NCI-H1694 (cell line): Measurements from ENCODE around the gene FHL1.

Experiments
- DNase-seq: peaks from one replicate; lab custom pipeline; 2025; lab: John Stamatoyannopoulos, UW

The FHL1 gene

GRCh38 chrX:136189222-136189621, 41.9 kb downstream of the FHL1 start:
- DNase-seq = no peak

- DNase-seq = no peak
These were observed 42.8 kb downstream of the FHL1 start for GRCh38 chrX:136190038-136190713.

DNA sequence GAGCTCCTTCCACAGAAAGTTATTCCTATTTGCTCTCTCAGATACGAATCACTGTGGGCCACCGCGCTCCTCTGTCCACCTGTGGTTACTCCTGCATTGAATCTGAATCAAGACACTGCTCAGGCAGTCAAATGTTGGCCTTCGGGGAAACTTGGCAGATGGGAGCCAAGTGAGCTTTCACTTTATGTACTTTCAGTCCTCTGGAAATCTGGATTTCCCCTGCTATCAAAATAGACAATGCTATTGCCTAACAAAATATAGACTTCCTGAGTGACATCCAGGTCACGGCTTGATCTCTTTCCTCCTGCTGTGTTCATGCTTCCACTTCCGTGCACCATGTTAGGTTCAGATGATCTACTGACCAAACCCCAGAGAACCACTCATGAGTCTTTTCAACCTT, 43.8 kb downstream of the FHL1 start:
- no peak for DNase-seq

GRCh38 chrX:136192135-136192534, 44.8 kb downstream of the FHL1 start:
- DNase-seq = no peak

DNA sequence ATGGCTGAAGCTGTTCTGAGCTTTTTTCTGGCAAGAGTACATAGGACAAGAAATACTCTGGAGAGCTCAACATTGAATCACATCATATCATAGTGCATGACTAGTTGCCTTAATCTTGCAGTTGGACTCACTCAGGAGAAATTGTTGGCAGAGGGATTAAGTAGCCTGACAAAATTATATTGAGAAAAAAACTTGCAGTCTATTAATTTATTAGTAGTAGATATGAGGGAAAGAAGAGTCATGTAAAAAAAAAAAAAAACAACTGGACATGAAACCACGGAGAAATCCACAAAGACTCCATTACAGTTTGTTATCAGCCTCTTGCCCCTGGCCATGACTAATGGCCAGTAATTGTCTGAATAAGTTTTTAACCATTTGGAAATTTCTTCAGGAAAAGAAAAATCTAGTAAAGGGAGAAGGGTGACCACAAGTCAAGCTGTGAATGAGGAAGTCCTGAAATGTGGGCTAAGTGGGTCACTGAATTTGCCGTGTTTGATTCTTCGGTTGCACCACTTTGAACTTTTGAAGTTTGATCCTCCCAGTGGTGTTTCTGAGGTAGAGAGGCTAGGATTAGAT, 45.6 kb downstream of the FHL1 start:
- no peak for DNase-seq

DNA sequence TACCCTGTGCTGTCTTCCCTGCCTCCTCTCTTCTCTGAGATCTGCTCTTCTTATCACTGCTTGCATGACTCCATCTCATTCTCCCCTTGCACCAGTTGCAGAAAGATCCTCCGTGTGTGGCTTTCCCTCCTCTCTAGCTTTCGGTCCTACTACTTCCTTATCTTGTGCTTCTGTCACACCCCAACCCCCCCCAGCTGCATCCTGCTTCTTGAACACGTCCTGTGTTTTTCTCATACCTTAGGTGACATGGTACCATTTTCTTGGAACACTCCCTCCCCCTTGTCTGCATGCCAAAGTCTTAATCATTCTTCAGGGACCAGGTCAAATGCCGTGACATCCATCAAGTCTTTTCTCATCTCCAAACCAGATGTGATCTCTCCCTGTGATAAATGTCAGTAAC, 46.4 kb downstream of the FHL1 start:
- no peak for DNase-seq

- no peak for DNase-seq
These were observed 47.2 kb downstream of the FHL1 start for GRCh38 chrX:136194536-136194935.

GRCh38 chrX:136195247-136195646, 47.9 kb downstream of the FHL1 start:
- DNase-seq = no peak

- DNase-seq = no peak
These were observed 49.4 kb downstream of the FHL1 start for GRCh38 chrX:136196691-136197155.

DNA sequence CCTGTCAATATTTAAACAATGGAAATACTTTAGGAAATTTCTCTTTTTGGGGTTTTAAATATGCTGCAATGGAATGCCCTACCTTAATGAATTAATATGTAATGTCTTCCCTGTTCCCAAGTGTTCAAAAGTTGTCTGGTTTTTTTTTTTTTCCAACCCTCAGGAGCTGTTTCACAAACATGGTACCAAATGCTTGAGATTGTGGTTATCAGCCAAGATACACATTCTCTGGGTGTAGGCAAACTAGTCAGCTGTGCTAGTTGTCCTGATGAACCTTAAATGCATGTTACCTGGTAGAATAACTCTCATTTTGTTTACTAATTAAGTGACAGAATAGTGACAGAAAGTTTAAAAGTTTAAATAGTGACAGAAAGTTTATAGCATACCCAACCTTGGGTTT, 50.7 kb downstream of the FHL1 start:
- DNase-seq = no peak

GRCh38 chrX:136198678-136199243, 51.4 kb downstream of the FHL1 start:
- DNase-seq = no peak

- no peak for DNase-seq
These were observed 52.0 kb downstream of the FHL1 start for GRCh38 chrX:136199365-136199764.

- no peak for DNase-seq
These were observed 53.1 kb downstream of the FHL1 start for GRCh38 chrX:136200466-136200865.

GRCh38 chrX:136201601-136202000, 54.3 kb downstream of the FHL1 start:
- DNase-seq = no peak

- DNase-seq = no peak
These were observed 55.6 kb downstream of the FHL1 start for GRCh38 chrX:136202889-136203288.

GRCh38 chrX:136203438-136203837, 56.1 kb downstream of the FHL1 start:
- DNase-seq = no peak

GRCh38 chrX:136203951-136204350, 56.6 kb downstream of the FHL1 start:
- no peak for DNase-seq

GRCh38 chrX:136204571-136204970, 57.2 kb downstream of the FHL1 start:
- DNase-seq = no peak

DNA sequence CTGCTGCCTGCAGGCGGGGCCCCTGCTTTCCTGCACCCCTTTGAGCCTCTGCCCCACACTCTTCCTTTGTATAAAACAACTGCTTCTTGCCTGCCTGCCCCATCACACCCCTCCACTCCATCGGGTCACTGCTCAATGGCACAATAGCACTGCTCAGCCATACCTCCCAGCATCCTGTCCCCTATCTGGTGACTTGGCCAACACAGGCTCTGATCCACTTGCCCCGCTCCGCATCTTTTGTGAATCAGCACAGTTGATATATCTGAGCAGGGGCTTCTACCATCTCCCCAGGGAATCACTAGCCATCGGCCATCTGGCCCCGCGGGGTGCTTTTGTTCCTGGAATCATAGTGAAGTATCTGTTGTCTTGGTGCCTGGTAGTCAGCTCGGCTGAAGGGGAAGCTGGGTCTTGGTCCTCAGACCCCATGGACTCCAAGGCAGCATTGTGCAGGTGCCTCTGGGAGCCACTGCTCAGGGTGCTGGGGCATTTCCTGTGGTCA, 58.6 kb downstream of the FHL1 start:
- DNase-seq = no peak

GRCh38 chrX:136206916-136207315, 59.6 kb downstream of the FHL1 start:
- DNase-seq = no peak

DNA sequence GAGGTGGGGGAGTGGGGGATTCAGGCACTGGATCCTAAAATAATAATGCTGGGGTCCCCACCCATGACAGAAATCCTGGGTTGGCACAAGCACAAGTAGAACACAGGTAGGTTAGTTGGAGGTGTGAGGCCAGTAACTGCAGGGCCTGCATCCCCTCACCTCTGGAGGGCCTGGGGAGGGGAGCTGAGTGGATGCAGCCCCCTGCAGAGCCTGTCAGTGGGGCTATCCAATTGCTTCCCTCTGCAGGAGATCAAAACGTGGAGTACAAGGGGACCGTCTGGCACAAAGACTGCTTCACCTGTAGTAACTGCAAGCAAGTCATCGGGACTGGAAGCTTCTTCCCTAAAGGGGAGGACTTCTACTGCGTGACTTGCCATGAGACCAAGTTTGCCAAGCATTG, 60.2 kb downstream of the FHL1 start:
- DNase-seq = no peak

GRCh38 chrX:136209016-136209738, 61.8 kb downstream of the FHL1 start:
- no peak for DNase-seq

GRCh38 chrX:136209751-136210150, 62.4 kb downstream of the FHL1 start:
- no peak for DNase-seq
